ENCODE data around the gene DHRS12. TPM values are rescaled to one million over a fixed set of nuclear protein-coding genes. Genes with fewer than 3 reads are reported as not detected.
A peak's percentile ranks its signal among the peaks of the same experiment; 100 is the strongest.

Gene DHRS12
- total RNA-seq, 1 experiment from 2014 or later = 5.8 TPM

- in situ Hi-C loops (cut with HindIII; ENCODE audit: low pct_unique_long_range_greater_than_20kb, low sequenced_read_pairs) = no loop called here
- no peak for DNase-seq (ENCODE audit: low read depth, low spot score)
Observed at GRCh38 chr13:51771418-51772104, 32.4 kb downstream of the DHRS12 start.

GRCh38 chr13:51770681-51771417 lies 33.1 kb downstream of the DHRS12 start:
- no peak for DNase-seq (ENCODE audit: low read depth, low spot score)
- in situ Hi-C loops (cut with HindIII; ENCODE audit: low pct_unique_long_range_greater_than_20kb, low sequenced_read_pairs) = no loop called here

- in situ Hi-C loops (cut with HindIII; ENCODE audit: low pct_unique_long_range_greater_than_20kb, low sequenced_read_pairs) = no loop called here
- no peak for DNase-seq (ENCODE audit: low read depth, low spot score)
Observed at GRCh38 chr13:51770160-51770559, 33.8 kb downstream of the DHRS12 start.

GRCh38 chr13:51769455-51770127 lies 34.4 kb downstream of the DHRS12 start:
- in situ Hi-C loops (cut with HindIII; ENCODE audit: low pct_unique_long_range_greater_than_20kb, low sequenced_read_pairs) = no loop called here

GRCh38 chr13:51768976-51769375 lies 35.0 kb downstream of the DHRS12 start:
- in situ Hi-C loops (cut with HindIII; ENCODE audit: low pct_unique_long_range_greater_than_20kb, low sequenced_read_pairs) = no loop called here
- DNase-seq (ENCODE audit: low read depth, low spot score) = no peak

More at GRCh38 chr13:51769455-51770127, 34.4 kb downstream of the DHRS12 start:
- no peak for DNase-seq (ENCODE audit: low read depth, low spot score)

GRCh38 chr13:51768378-51768921 lies 35.5 kb downstream of the DHRS12 start:
- in situ Hi-C loops (cut with HindIII; ENCODE audit: low pct_unique_long_range_greater_than_20kb, low sequenced_read_pairs) = no loop called here
- peak; percentile 52 for DNase-seq (ENCODE audit: low read depth, low spot score)

GRCh38 chr13:51767100-51767499 lies 36.9 kb downstream of the DHRS12 start:
- peak; percentile 64 for DNase-seq (ENCODE audit: low read depth, low spot score)
- in situ Hi-C loops (cut with HindIII; ENCODE audit: low pct_unique_long_range_greater_than_20kb, low sequenced_read_pairs) = no loop called here

GRCh38 chr13:51765142-51765515 lies 38.8 kb downstream of the DHRS12 start:
- in situ Hi-C loops (cut with HindIII; ENCODE audit: low pct_unique_long_range_greater_than_20kb, low sequenced_read_pairs) = no loop called here

GRCh38 chr13:51764184-51765141 lies 39.5 kb downstream of the DHRS12 start:
- in situ Hi-C loops (cut with HindIII; ENCODE audit: low pct_unique_long_range_greater_than_20kb, low sequenced_read_pairs) = no loop called here

More at GRCh38 chr13:51765142-51765515, 38.8 kb downstream of the DHRS12 start:
- DNase-seq (ENCODE audit: low read depth, low spot score) = no peak

GRCh38 chr13:51763486-51763885 lies 40.5 kb downstream of the DHRS12 start:
- DNase-seq (ENCODE audit: low read depth, low spot score) = no peak
- in situ Hi-C loops (cut with HindIII; ENCODE audit: low pct_unique_long_range_greater_than_20kb, low sequenced_read_pairs) = no loop called here

More at GRCh38 chr13:51764184-51765141, 39.5 kb downstream of the DHRS12 start:
- DNase-seq (ENCODE audit: low read depth, low spot score) = no peak

GRCh38 chr13:51761643-51762350 lies 42.2 kb downstream of the DHRS12 start:
- in situ Hi-C loops (cut with HindIII; ENCODE audit: low pct_unique_long_range_greater_than_20kb, low sequenced_read_pairs) = no loop called here
- no peak for DNase-seq (ENCODE audit: low read depth, low spot score)

GRCh38 chr13:51760592-51760991 lies 43.4 kb downstream of the DHRS12 start:
- in situ Hi-C loops (cut with HindIII; ENCODE audit: low pct_unique_long_range_greater_than_20kb, low sequenced_read_pairs) = no loop called here
- no peak for DNase-seq (ENCODE audit: low read depth, low spot score)

GRCh38 chr13:51759240-51759639 lies 44.7 kb downstream of the DHRS12 start:
- DNase-seq (ENCODE audit: low read depth, low spot score) = no peak
- in situ Hi-C loops (cut with HindIII; ENCODE audit: low pct_unique_long_range_greater_than_20kb, low sequenced_read_pairs) = no loop called here

- no peak for DNase-seq (ENCODE audit: low read depth, low spot score)
- in situ Hi-C loops (cut with HindIII; ENCODE audit: low pct_unique_long_range_greater_than_20kb, low sequenced_read_pairs) = no loop called here
Observed at GRCh38 chr13:51758691-51759090, 45.3 kb downstream of the DHRS12 start.

- DNase-seq (ENCODE audit: low read depth, low spot score) = no peak
- in situ Hi-C loops (cut with HindIII; ENCODE audit: low pct_unique_long_range_greater_than_20kb, low sequenced_read_pairs) = no loop called here
Observed at GRCh38 chr13:51756651-51757050, 47.3 kb downstream of the DHRS12 start.

Measured in SK-MEL-5 (cell line).